ENCODE measurements around the gene BIN1. TPM values are rescaled to one million over a fixed set of nuclear protein-coding genes. Genes with fewer than 3 reads are reported as not detected.
A peak's percentile ranks its signal among the peaks of the same experiment; 100 is the strongest.
"Not testable (repeated sequence)": the region's sequence is repeated elsewhere in the genome, so short reads cannot be mapped to it uniquely, and the experiment has no call there.

The BIN1 gene
- total and polyA plus RNA-seq, 4 donors: 103 to 220 (median 163) TPM

DNA sequence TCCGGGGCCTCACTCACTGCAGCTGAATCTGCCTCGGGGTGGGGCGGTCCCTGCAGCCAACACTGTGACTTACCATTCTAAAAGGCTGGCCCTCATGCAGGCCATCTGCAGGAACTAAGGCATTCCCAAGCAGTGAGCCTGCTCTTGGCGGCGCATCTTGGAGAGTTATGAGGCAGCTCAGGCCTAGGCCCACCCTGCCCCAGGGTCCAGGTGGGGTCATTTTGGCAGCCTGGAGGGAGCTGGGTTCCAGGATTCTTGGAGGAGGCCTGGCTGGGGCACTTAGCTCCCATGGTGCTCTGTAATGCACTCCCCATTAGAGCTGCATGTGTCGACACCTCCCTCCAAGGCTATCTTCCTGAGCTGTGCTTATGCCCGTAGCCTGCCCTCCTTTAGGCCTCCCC is 14.8 kb upstream of the BIN1 start:
- Histone ChIP-seq H3K4me1 (ENCODE audit: control insufficient read depth, insufficient read depth, low read length) (peaks cover 9% of the 10 kb centered on the region), H3K9me3 (ENCODE audit: control insufficient read depth, insufficient read depth, low read length) (no peaks in the 10 kb centered on the region), H3K4me3 (ENCODE audit: low read depth, low read length) (no peak overlapping the region), H3K36me3 (ENCODE audit: control insufficient read depth, insufficient read depth, low read length) (no peaks in the 10 kb centered on the region), H3K27ac (ENCODE audit: low read depth, low read length) (no peak overlapping the region), H3K27me3 (ENCODE audit: control insufficient read depth, insufficient read depth, low read length) (no peaks in the 10 kb centered on the region)
- WGBS (ENCODE audit: insufficient coverage): 79% methylated on average over 6 of the region's 7 CpGs
- DNase-seq (ENCODE audit: low read depth in 4 of 6, low spot score in 6 of 6): no peak

- H3K4me3 ChIP-seq (ENCODE audit: low read depth, low read length): no peak overlapping the region
- H3K27ac ChIP-seq (ENCODE audit: low read depth, low read length): no peak overlapping the region
- DNase-seq (ENCODE audit: low read depth in 4 of 6, low spot score in 6 of 6): no peak
- peaks cover 9% of the 10 kb centered on the region for H3K4me1 ChIP-seq (ENCODE audit: control insufficient read depth, insufficient read depth, low read length)
- H3K9me3 ChIP-seq (ENCODE audit: control insufficient read depth, insufficient read depth, low read length): no peaks in the 10 kb centered on the region
- WGBS (ENCODE audit: insufficient coverage): 88% methylated on average over 1 of the region's 1 CpG
- H3K36me3 ChIP-seq (ENCODE audit: control insufficient read depth, insufficient read depth, low read length): no peaks in the 10 kb centered on the region
- no peaks in the 10 kb centered on the region for H3K27me3 ChIP-seq (ENCODE audit: control insufficient read depth, insufficient read depth, low read length)
These were observed 14.4 kb upstream of the BIN1 start for GRCh38 chr2:127121353-127121752.

- DNase-seq (ENCODE audit: low read depth in 4 of 6, low spot score in 6 of 6); H3K4me3 ChIP-seq (ENCODE audit: low read depth, low read length); H3K9me3 ChIP-seq (ENCODE audit: control insufficient read depth, insufficient read depth, low read length); H3K27ac ChIP-seq (ENCODE audit: low read depth, low read length); H3K27me3 ChIP-seq (ENCODE audit: control insufficient read depth, insufficient read depth, low read length); H3K36me3 ChIP-seq (ENCODE audit: control insufficient read depth, insufficient read depth, low read length); H3K4me1 ChIP-seq (ENCODE audit: control insufficient read depth, insufficient read depth, low read length): not testable (repeated sequence)
- WGBS (ENCODE audit: insufficient coverage): 90% methylated on average over 16 of the region's 20 CpGs
These were observed 13.5 kb upstream of the BIN1 start for GRCh38 chr2:127120408-127120807.

DNA sequence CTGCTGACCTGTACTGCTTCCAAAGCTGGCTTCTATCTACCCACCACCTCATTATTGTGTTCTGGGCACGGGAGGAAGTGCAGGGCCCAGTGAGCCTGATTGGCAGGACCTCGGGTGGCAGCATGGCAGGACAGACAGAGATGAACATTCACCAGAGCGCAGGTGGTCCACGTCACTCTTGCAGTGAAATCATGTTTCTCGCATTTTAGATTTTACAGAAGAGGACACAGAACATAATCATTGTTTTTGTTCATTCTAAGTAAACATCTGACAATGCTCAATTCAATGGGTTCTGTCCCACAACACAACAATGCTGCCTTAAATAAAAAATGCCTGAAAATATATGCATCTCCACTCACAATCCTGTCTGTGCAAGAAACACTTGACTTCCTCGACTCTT is 11.5 kb upstream of the BIN1 start:
- H3K9me3 ChIP-seq (ENCODE audit: control insufficient read depth, insufficient read depth, low read length): no peaks in the 10 kb centered on the region
- H3K4me1 ChIP-seq (ENCODE audit: control insufficient read depth, insufficient read depth, low read length): peaks cover 9% of the 10 kb centered on the region
- no peaks in the 10 kb centered on the region for H3K36me3 ChIP-seq (ENCODE audit: control insufficient read depth, insufficient read depth, low read length)
- WGBS (ENCODE audit: insufficient coverage): 86% methylated on average over 4 of the region's 6 CpGs
- H3K27ac ChIP-seq (ENCODE audit: low read depth, low read length): no peak overlapping the region
- no peaks in the 10 kb centered on the region for H3K27me3 ChIP-seq (ENCODE audit: control insufficient read depth, insufficient read depth, low read length)
- no peak overlapping the region for H3K4me3 ChIP-seq (ENCODE audit: low read depth, low read length)
- DNase-seq (ENCODE audit: low read depth in 4 of 6, low spot score in 6 of 6): no peak

DNA sequence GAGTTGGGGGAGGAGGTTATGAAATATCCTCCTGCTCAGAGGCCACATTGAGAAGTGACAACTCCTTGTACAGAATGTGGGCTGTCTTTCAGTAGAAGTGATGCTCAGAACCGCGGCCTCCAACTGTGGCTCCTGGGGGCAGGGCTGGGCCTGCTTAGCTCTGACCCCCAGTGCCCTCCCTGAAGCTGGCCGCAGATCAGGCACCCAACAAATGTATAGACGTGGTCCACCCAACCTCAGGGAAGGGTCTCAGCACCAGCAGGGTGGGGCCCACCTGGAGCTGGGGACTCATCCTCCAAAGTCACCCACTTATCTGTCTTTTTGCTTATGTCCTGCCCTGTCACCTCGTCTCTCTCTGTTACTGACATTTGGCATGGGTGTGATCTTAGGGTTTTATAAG is 11.1 kb upstream of the BIN1 start:
- H3K27ac ChIP-seq (ENCODE audit: low read depth, low read length): no peak overlapping the region
- WGBS (ENCODE audit: insufficient coverage): 94% methylated on average over 4 of the region's 5 CpGs
- DNase-seq (ENCODE audit: low read depth in 4 of 6, low spot score in 6 of 6): no peak
- H3K27me3 ChIP-seq (ENCODE audit: control insufficient read depth, insufficient read depth, low read length): no peaks in the 10 kb centered on the region
- H3K36me3 ChIP-seq (ENCODE audit: control insufficient read depth, insufficient read depth, low read length): no peaks in the 10 kb centered on the region
- no peaks in the 10 kb centered on the region for H3K9me3 ChIP-seq (ENCODE audit: control insufficient read depth, insufficient read depth, low read length)
- H3K4me1 ChIP-seq (ENCODE audit: control insufficient read depth, insufficient read depth, low read length): peaks cover 9% of the 10 kb centered on the region
- H3K4me3 ChIP-seq (ENCODE audit: low read depth, low read length): no peak overlapping the region

DNA sequence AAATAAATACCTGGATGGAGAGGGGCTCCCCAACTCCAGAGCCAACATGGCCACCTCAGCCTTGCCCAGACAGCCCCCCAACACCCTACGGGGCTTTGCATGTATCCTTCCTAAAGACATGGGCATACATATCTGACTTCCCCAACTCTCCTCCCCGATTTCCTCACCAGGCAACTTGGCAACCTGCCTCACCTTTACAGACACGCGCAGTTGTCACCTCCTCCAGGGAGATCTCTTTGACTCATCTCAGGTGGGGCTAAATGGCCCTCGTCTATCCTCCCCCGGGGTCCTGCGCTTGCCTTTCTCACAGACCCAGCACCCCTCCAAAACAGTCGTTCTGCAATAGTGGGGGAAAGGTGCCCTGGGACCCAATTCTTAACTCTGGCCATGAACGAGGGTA is 10.6 kb upstream of the BIN1 start:
- WGBS (ENCODE audit: insufficient coverage): 95% methylated on average over 7 of the region's 9 CpGs
- H3K9me3 ChIP-seq (ENCODE audit: control insufficient read depth, insufficient read depth, low read length): no peaks in the 10 kb centered on the region

GRCh38 chr2:127115471-127116199 is 8.7 kb upstream of the BIN1 start:
- no peak for DNase-seq (ENCODE audit: low read depth in 4 of 6, low spot score in 6 of 6)
- 90% methylated on average over 9 of the region's 11 CpGs for WGBS (ENCODE audit: insufficient coverage)
- no peak overlapping the region for H3K27ac ChIP-seq (ENCODE audit: low read depth, low read length)
- no peaks in the 10 kb centered on the region for H3K36me3 ChIP-seq (ENCODE audit: control insufficient read depth, insufficient read depth, low read length)
- H3K4me1 ChIP-seq (ENCODE audit: control insufficient read depth, insufficient read depth, low read length): no peaks in the 10 kb centered on the region
- H3K27me3 ChIP-seq (ENCODE audit: control insufficient read depth, insufficient read depth, low read length): no peaks in the 10 kb centered on the region
- no peak overlapping the region for H3K4me3 ChIP-seq (ENCODE audit: low read depth, low read length)
- no peaks in the 10 kb centered on the region for H3K9me3 ChIP-seq (ENCODE audit: control insufficient read depth, insufficient read depth, low read length)

More for the DNA sequence above, 10.6 kb upstream of the BIN1 start:
- Histone ChIP-seq H3K27me3 (ENCODE audit: control insufficient read depth, insufficient read depth, low read length) (no peaks in the 10 kb centered on the region), H3K4me1 (ENCODE audit: control insufficient read depth, insufficient read depth, low read length) (peaks cover 9% of the 10 kb centered on the region), H3K27ac (ENCODE audit: low read depth, low read length) (no peak overlapping the region), H3K36me3 (ENCODE audit: control insufficient read depth, insufficient read depth, low read length) (no peaks in the 10 kb centered on the region), H3K4me3 (ENCODE audit: low read depth, low read length) (no peak overlapping the region)
- no peak for DNase-seq (ENCODE audit: low read depth in 4 of 6, low spot score in 6 of 6)

DNA sequence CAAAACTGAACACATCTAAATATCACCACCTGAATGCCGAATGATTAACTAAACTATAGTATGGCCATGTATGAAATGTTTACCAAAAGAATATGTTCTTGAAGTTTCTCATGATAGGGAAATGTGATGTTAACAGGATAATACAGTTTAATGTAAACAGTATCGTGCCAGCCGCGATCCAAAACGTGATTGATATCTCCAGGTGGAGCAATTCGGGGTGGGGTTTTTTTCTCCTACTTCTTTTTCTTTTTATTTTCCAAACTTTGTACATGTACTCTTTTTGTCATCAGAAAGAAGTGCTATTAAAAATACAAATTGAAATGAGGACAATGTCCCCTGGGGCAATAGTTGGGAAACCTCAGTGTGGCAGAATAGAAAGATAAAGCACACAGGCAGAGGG is 4.0 kb upstream of the BIN1 start:
- no peak for DNase-seq (ENCODE audit: low read depth in 4 of 6, low spot score in 6 of 6)
- H3K27ac ChIP-seq (ENCODE audit: low read depth, low read length): no peak overlapping the region
- H3K4me3 ChIP-seq (ENCODE audit: low read depth, low read length): no peak overlapping the region
- no CpG with 5 or more reads among the region's 6 CpGs for WGBS (ENCODE audit: insufficient coverage)
- H3K4me1 ChIP-seq (ENCODE audit: control insufficient read depth, insufficient read depth, low read length): peaks cover 17% of the 10 kb centered on the region
- H3K36me3 ChIP-seq (ENCODE audit: control insufficient read depth, insufficient read depth, low read length): peaks cover 7% of the 10 kb centered on the region
- H3K27me3 ChIP-seq (ENCODE audit: control insufficient read depth, insufficient read depth, low read length): no peaks in the 10 kb centered on the region
- H3K9me3 ChIP-seq (ENCODE audit: control insufficient read depth, insufficient read depth, low read length): no peaks in the 10 kb centered on the region

GRCh38 chr2:127108090-127108523 is 1.2 kb upstream of the BIN1 start:
- DNase-seq (ENCODE audit: low read depth in 4 of 6, low spot score in 6 of 6): no peak
- Histone ChIP-seq H3K4me1 (ENCODE audit: control insufficient read depth, insufficient read depth, low read length) (peaks cover 44% of the 10 kb centered on the region), H3K27ac (ENCODE audit: low read depth, low read length) (peak overlapping the region; percentile 82), H3K27me3 (ENCODE audit: control insufficient read depth, insufficient read depth, low read length) (no peaks in the 10 kb centered on the region), H3K4me3 (ENCODE audit: low read depth, low read length) (no peak overlapping the region), H3K9me3 (ENCODE audit: control insufficient read depth, insufficient read depth, low read length) (no peaks in the 10 kb centered on the region), H3K36me3 (ENCODE audit: control insufficient read depth, insufficient read depth, low read length) (peaks cover 16% of the 10 kb centered on the region)
- 87% methylated on average over 11 of the region's 11 CpGs for WGBS (ENCODE audit: insufficient coverage)

DNA sequence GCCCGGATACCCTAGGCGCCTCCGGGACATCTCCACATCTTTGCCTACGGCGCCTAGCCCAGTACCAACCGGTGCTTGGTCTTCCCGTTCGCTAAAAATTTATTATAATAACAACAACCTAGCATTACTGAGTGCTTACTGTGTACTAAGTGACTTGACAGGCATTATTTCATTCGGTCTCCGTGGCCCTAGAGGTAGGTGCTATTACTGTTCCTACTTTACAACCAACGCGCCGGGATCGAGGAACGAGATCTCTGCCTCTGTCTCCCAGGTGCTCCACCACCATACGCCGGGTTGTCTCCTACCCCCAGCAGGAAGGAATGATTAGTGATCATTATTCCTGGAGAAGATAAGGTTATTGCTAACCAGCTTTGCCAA is 657 bp upstream of the BIN1 start:
- Histone ChIP-seq H3K4me3 (ENCODE audit: low read depth, low read length) (peak overlapping the region; percentile 89), H3K4me1 (ENCODE audit: control insufficient read depth, insufficient read depth, low read length) (peaks cover 45% of the 10 kb centered on the region), H3K27me3 (ENCODE audit: control insufficient read depth, insufficient read depth, low read length) (no peaks in the 10 kb centered on the region), H3K27ac (ENCODE audit: low read depth, low read length) (peak overlapping the region; percentile 82), H3K36me3 (ENCODE audit: control insufficient read depth, insufficient read depth, low read length) (peaks cover 16% of the 10 kb centered on the region), H3K9me3 (ENCODE audit: control insufficient read depth, insufficient read depth, low read length) (no peaks in the 10 kb centered on the region)
- WGBS (ENCODE audit: insufficient coverage): 0% methylated on average over 6 of the region's 17 CpGs
- DNase-seq (ENCODE audit: low read depth in 4 of 6, low spot score in 6 of 6): no peak

Measured in spinal cord (tissue), 10 donors.